H1 (cell line): Measurements from ENCODE around the gene SPOPL.

Source experiments
- CEBPB ChIP-seq: IDR thresholded peaks from 2 replicates; pipeline ENCODE4 v1.6.1; 2012; ENCODE audit warnings: low read depth, low read length
- NANOG ChIP-seq: IDR thresholded peaks from 2 replicates; pipeline ENCODE4 v1.6.1; 2011; ENCODE audit warnings: low read length, low read depth, mild to moderate bottlenecking, inconsistent platforms; ENCODE audit not compliant: insufficient read depth, poor library complexity, severe bottlenecking
- POLR2A ChIP-seq, 2 experiments: IDR thresholded peaks; 1 replicate in 1 of 2; 2 replicates in 1 of 2; pipeline ENCODE4 v1.6.1; 2011; ENCODE audit warnings: low read depth in 2 of 2, low read length in 2 of 2, mild to moderate bottlenecking in 2 of 2; ENCODE audit errors: control extremely low read depth in 1 of 2
- RFX5 ChIP-seq: IDR thresholded peaks from 2 replicates; pipeline ENCODE4 v1.6.1; 2011; ENCODE audit warnings: low read depth, low read length, improper control_type of control experiment, borderline replicate concordance
- SIN3A ChIP-seq, 2 experiments: IDR thresholded peaks in 1 of 2; conservative IDR thresholded peaks in 1 of 2; 2 replicates each; pipeline ENCODE4 v1.6.1; 2011 to 2012; ENCODE audit warnings: low read length in 2 of 2, improper control_type of control experiment in 1 of 2, low read depth in 1 of 2, mild to moderate bottlenecking in 1 of 2
- TF ChIP-seq, protein P1 (sequence below), 3 experiments: IDR thresholded peaks; 1 replicate in 2 of 3; 2 replicates in 1 of 3; pipeline versions ENCODE4 v1.5.1 to v1.6.1; 2011; ENCODE audit warnings: low read length in 3 of 3, mild to moderate bottlenecking in 3 of 3, inconsistent platforms in 2 of 3, low read depth in 1 of 3, moderate library complexity in 1 of 3; ENCODE audit not compliant: insufficient read depth in 1 of 3; ENCODE audit errors: control extremely low read depth in 1 of 3
- TF ChIP-seq, protein P2 (sequence below): IDR thresholded peaks from 2 replicates; pipeline ENCODE4 v1.6.1; 2012; ENCODE audit warnings: inconsistent platforms

DNA sequence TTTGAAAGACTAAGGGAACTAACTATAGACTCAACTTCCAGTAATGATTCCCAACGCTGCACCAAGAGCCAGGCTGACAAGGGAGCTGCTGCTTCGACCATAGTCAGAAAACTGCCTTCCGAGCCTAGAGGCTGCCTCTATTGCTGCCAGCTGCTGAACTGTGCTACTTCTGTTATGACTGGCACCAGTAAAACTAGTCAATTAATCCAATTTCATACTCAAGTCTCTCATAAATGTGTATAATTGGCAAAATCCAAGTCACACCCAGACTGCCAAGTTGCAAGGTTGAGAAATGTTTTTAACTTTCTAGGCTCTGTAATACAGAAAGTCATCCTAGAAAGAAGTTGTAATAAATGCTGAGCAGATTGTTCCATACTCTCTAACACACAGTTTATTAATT, 117.4 kb downstream of the SPOPL start:
- TF ChIP-seq, protein P1, sequence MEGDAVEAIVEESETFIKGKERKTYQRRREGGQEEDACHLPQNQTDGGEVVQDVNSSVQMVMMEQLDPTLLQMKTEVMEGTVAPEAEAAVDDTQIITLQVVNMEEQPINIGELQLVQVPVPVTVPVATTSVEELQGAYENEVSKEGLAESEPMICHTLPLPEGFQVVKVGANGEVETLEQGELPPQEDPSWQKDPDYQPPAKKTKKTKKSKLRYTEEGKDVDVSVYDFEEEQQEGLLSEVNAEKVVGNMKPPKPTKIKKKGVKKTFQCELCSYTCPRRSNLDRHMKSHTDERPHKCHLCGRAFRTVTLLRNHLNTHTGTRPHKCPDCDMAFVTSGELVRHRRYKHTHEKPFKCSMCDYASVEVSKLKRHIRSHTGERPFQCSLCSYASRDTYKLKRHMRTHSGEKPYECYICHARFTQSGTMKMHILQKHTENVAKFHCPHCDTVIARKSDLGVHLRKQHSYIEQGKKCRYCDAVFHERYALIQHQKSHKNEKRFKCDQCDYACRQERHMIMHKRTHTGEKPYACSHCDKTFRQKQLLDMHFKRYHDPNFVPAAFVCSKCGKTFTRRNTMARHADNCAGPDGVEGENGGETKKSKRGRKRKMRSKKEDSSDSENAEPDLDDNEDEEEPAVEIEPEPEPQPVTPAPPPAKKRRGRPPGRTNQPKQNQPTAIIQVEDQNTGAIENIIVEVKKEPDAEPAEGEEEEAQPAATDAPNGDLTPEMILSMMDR (IDR thresholded peaks at IDR 0.05; ENCODE audit: control extremely low read depth in 1 of 3, insufficient read depth in 1 of 3, low read depth in 1 of 3, low read length in 3 of 3): no peak
- no peak for TF ChIP-seq POLR2A (IDR thresholded peaks at IDR 0.05; ENCODE audit: control extremely low read depth in 1 of 2, low read depth in 2 of 2, low read length in 2 of 2)
- no peak for TF ChIP-seq SIN3A (conservative IDR thresholded peaks at IDR 0.05 in 1 of 2, IDR thresholded peaks at IDR 0.05 in 1 of 2; ENCODE audit: low read depth in 1 of 2, low read length in 2 of 2)
- no peak for TF ChIP-seq NANOG
- TF ChIP-seq, protein P2, sequence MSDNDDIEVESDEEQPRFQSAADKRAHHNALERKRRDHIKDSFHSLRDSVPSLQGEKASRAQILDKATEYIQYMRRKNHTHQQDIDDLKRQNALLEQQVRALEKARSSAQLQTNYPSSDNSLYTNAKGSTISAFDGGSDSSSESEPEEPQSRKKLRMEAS: no peak
- no peak for TF ChIP-seq CEBPB
- TF ChIP-seq RFX5: no peak
